HG03521 (cell line): ENCODE results near the gene ANO2.

ENCODE experiments used
- ATAC-seq: cut with Tn5 transposase; IDR thresholded peaks from one replicate; pipeline ENCODE4 v1.9.1; 2021; ENCODE audit warnings: mild to moderate bottlenecking, moderate library complexity; ENCODE audit not compliant: unreplicated experiment

Gene ANO2

GRCh38 chr12:5522432-5523335, 422.4 kb downstream of the ANO2 start:
- ATAC-seq = no peak

- ATAC-seq = no peak
Measured at GRCh38 chr12:5521456-5522325, 423.4 kb downstream of the ANO2 start.

DNA sequence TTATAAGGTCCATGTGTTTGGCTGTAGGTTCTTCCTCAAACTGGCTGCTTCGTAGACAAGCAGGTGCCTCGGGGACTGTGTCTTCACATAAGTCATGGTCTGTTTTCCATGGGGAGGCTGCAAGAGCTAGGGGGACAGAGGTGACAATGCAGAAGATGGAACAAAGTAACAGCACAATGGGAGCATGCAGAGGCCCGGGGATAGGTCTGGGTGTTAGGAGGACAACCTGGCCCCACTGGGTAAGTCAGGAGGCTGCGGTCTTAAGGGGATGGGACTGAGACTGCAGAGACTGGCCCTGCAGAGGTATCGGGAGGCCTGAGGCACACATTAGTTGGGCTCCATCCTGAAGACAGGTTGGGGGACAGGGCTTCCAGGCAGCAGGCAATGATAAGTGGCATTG, 424.2 kb downstream of the ANO2 start:
- no peak for ATAC-seq

- no peak for ATAC-seq
Measured at GRCh38 chr12:5520037-5520436, 425.0 kb downstream of the ANO2 start.

DNA sequence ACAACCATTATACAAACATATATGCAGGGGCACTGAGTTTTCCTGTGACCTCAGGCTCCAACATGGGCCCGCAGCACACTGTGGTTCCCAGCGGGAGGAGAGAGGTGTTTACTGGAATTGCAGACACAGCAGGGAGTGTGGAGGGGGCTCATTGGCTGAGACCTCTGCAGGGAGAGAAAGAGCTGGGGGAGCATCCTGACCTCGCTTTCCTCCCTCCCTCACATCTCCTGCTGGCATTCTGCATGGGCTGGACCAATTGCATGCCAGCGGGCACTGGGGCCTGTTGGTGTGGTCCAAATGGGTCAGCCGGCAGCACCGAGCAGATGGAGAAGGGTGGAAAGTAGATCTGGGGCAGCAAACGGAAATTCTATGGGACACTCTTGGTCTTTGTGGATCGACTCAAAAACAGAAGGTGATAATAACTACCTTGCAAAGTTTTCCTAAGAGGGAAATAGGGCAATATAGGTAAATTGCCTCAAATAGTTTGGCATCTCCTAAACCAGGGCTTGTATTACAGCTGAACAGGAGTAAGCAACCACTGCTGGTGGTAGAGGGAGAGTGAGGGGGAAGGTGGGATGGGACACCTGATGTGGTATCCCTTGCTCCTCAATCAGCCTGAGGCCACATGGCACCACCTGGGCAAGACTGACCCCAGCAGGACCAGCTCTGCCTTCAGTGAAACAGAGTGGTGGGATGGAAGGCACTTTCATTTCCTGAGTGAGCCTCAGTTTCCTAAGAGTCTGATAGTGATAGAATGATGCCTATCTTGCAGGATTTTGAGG, 426.3 kb downstream of the ANO2 start:
- no peak for ATAC-seq

DNA sequence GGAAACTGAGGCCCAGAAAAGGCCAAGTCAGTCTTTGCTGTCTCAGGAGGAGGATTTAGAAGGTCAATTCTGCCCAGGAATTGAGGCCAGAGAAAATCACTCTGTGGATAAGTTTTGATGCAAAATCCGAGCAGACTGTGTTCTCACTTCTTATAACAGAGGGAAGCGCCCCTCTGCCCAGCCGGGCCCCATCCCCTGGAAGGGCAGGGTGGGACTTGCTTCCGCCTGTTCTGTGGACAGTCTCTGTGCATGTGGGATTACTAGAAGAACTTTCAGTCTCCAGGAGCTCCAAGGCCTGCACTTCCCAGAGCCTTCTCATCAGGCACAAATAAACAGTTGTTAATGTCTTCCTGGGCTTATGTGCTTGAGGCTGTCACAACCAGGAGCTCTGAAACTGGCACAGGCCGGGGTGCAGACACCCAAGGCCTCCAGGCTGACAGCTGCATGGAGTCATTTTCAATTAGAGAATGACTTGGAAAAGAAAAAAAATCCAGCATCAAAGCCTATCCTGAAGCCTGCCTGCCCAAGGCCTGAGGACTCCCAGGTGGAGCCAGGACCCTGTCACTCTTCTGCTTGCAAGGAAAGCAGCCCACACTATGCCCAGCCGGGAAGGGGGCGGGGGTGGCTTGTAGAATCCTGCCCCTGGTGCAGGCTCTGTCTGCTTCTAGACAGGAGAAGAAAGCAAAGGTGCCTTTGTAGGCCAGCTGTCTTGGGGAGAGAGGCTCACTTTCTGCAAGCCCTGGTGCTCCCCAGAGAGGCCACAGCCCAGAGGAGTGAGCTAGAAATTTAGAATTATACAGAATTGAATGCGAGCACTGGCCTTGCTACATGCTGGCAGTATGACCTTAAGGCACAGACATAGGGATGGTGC, 428.5 kb downstream of the ANO2 start:
- no peak for ATAC-seq

DNA sequence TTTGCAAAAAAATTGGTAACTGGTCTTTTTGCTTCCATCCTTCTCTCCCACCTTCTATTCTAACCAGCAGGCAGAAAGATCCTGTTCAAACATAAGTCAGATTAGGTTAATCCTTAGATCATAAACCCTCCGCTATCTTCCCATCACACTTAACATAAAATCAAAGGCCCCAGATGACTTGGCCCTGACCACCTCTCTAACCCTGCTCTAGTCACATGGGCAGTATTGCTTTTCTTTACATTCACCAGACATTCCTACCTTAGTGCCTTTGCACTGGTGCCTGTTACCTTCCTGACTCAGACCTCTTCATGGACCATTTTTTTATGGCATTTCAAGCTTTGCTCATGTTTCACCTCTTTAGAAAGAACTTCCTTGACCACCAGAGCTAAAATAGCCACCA, 429.6 kb downstream of the ANO2 start:
- no peak for ATAC-seq

DNA sequence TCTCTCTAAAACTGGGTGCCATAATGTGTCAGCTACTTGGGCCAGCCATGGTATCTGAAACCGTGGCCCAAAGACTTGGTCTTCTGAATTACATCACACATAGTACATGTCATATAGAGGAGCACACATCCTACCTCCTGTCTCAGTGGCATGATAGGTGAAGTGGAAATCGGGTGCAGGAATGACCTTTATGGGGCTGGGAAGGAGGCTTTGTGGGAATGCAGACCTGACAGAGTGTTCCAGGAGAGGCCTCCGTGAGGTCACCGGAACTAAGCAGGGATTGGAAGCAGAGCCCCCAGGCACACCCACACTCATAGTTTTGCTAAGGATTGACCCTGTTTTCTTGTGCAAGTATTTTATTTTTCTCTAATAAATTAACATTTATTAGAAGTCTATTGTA, 430.5 kb downstream of the ANO2 start:
- ATAC-seq = no peak

GRCh38 chr12:5514016-5514415, 431.0 kb downstream of the ANO2 start:
- no peak for ATAC-seq

DNA sequence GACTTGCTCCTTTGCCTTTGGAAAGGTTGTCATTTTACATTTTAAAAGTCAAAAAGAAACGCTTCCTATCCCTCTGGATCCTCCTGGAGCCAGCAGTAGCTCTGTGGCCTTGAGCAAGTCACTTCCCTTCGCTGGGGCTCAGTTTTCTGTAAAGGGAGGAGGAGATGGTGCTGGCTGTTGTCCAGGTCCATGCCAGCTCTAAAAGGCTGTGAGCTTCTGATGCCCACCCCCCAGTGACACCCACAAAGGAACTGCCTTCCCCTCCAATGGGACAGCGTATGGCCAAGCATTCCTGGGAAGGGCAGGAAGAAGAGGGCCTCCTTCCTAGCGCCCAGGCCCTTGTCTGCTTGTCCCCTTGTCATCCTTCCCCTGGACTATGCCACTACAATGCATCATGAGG, 431.7 kb downstream of the ANO2 start:
- ATAC-seq = no peak
